Muscle of leg (tissue), 11 donors: Measurements from ENCODE around the gene PCDHGA4. TPM values are rescaled to one million over a fixed set of nuclear protein-coding genes. Genes with fewer than 3 reads are reported as not detected.
"Not testable (repeated sequence)": the region's sequence is repeated elsewhere in the genome, so short reads cannot be mapped to it uniquely, and the experiment has no call there.

Experiments used
- DNase-seq: peaks from one replicate; pipeline ENCODE4 v3.0.0; 2013
- H3K27ac ChIP-seq: one replicate; pipeline ENCODE4 v1.5.1; 2013; ENCODE audit warnings: mild to moderate bottlenecking, low read length, control low read depth
- H3K27me3 ChIP-seq: one replicate; pipeline ENCODE4 v1.6.1; 2013; ENCODE audit warnings: low read length; ENCODE audit not compliant: control insufficient read depth, insufficient read depth
- H3K36me3 ChIP-seq: one replicate; pipeline ENCODE4 v1.6.1; 2013; ENCODE audit warnings: low read length; ENCODE audit not compliant: control insufficient read depth, insufficient read depth
- H3K4me1 ChIP-seq: one replicate; pipeline ENCODE4 v1.6.1; 2013; ENCODE audit warnings: low read length; ENCODE audit not compliant: control insufficient read depth, insufficient read depth
- H3K4me3 ChIP-seq: one replicate; pipeline ENCODE4 v1.5.1; 2013; ENCODE audit warnings: low read length, control low read depth
- H3K9me3 ChIP-seq: replicated peaks from 2 replicates; pipeline ENCODE4 v1.6.1; 2013; ENCODE audit warnings: low read depth, low read length; ENCODE audit not compliant: control insufficient read depth
- WGBS: methylation state at CpG from one replicate; pipeline ENCODE4 v1.1.5; 2013; ENCODE audit warnings: missing lambda C conversion rate; ENCODE audit not compliant: insufficient coverage; 5-methylcytosine and 5-hydroxymethylcytosine counted together
- polyA plus RNA-seq, 8 donors: library from polyadenylated mRNA; unstranded; fragments of 120-200 nt; gene quantifications; one replicate each; pipeline versions ENCODE4 v1.2.1 to v1.2.3, GENCODE V29; 2013; ENCODE audit warnings: inconsistent platforms in 1 of 8, low replicate concordance in 1 of 8; ENCODE audit not compliant: insufficient read length in 8 of 8, insufficient read depth in 1 of 8
- total RNA-seq: library from RNA; stranded (reverse); fragments of 120-200 nt; gene quantifications from one replicate; pipeline ENCODE4 v1.2.4, GENCODE V29; 2013

PCDHGA4 gene
- total and polyA plus RNA-seq, 9 donors, result 0.71 to 2.2 (median 1.4) TPM

DNA sequence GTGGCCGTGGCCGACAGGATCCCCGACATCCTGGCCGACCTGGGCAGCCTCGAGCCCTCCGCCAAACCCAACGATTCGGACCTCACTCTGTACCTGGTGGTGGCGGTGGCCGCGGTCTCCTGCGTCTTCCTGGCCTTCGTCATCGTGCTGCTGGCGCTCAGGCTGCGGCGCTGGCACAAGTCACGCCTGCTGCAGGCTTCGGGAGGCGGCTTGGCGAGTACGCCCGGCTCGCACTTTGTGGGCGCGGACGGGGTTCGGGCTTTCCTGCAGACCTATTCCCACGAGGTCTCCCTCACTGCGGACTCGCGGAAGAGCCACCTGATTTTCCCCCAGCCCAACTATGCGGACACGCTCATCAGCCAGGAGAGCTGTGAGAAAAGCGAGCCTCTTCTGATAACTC, 8.8 kb upstream of the PCDHGA4 start:
- not testable (repeated sequence) for H3K4me1 ChIP-seq, H3K27me3 ChIP-seq, H3K4me3 ChIP-seq, H3K27ac ChIP-seq, H3K36me3 ChIP-seq, DNase-seq
- peaks cover 51% of the 10 kb centered on the region for H3K9me3 ChIP-seq
- 40% methylated on average over 1 of the region's 35 CpGs for WGBS

DNA sequence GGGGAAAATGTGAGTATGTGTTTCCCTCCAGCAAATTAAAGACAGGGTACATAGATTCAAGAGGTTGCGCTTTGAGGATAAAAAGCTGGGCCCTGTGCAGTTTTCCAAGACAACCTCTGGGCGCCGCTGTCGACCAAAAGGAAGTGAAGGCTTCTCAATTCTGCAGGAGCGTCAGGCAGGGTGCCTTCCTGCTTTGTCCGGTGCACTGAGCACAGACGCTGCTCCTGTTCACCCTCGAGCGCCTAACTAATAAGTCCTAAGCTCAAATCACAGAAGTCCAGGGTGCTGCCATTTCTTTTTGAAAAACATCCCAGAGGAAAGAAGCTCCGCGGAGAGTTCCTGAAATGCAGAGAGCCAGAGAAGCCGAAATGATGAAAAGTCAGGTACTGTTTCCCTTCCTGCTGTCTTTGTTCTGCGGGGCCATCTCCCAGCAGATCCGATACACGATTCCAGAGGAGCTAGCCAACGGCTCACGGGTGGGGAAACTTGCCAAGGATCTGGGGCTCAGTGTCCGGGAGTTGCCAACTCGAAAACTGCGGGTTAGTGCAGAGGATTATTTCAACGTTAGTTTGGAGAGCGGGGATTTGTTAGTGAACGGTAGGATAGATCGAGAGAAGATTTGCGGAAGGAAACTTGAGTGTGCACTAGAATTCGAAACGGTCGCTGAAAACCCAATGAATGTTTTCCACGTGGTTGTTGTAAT, 4.8 kb upstream of the PCDHGA4 start, which contains the start of gene PCDHGB1:
Gene PCDHGB1, plus strand, starts transcription at position 183 of the 703 bp plus-strand sequence. Its CDS starts 162 bp downstream, at position 345.
- no peaks in the 10 kb centered on the region for H3K4me1 ChIP-seq
- H3K27ac ChIP-seq, result no peak within 1 kb of the TSS
- H3K9me3 ChIP-seq, result peaks cover 45% of the 10 kb centered on the region
- no peak within 1 kb of the TSS for H3K4me3 ChIP-seq
- peaks cover 3% of the 10 kb centered on the region for H3K27me3 ChIP-seq
- peak; percentile 11 for DNase-seq
- H3K36me3 ChIP-seq, result no peaks in the 10 kb centered on the region
- 34% methylated on average over 27 of the region's 29 CpGs for WGBS

- Histone ChIP-seq H3K9me3 (peaks cover 52% of the 10 kb centered on the region), H3K4me1 (no peaks in the 10 kb centered on the region), H3K27ac (no peak overlapping the region), H3K27me3 (peaks cover 3% of the 10 kb centered on the region), H3K36me3 (no peaks in the 10 kb centered on the region), H3K4me3 (no peak overlapping the region)
- WGBS, result 47% methylated on average over 16 of the region's 36 CpGs
- no peak for DNase-seq
Measured at GRCh38 chr5:141351591-141351990, 3.2 kb upstream of the PCDHGA4 start.

DNA sequence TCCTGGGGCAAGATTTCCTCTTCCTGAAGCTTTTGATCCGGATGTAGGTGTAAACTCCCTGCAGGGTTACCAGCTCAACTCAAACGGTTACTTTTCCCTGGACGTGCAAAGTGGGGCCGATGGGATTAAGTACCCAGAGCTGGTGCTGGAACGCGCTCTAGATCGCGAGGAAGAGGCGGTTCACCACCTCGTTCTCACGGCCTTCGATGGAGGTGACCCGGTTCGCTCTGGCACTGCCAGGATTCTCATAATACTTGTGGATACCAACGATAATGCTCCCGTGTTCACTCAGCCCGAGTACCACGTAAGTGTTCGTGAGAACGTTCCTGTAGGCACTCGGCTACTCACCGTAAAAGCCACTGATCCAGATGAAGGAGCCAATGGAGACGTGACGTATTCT, 820 bp downstream of the PCDHGA4 start:
- WGBS, result 70% methylated on average over 22 of the region's 24 CpGs
- Histone ChIP-seq H3K4me1 (no peaks in the 10 kb centered on the region), H3K36me3 (no peaks in the 10 kb centered on the region), H3K27me3 (peaks cover 2% of the 10 kb centered on the region), H3K9me3 (peaks cover 60% of the 10 kb centered on the region), H3K4me3 (no peak overlapping the region), H3K27ac (no peak overlapping the region)
- DNase-seq, result no peak

- 75% methylated on average over 3 of the region's 5 CpGs for WGBS
- peaks cover 61% of the 10 kb centered on the region for H3K9me3 ChIP-seq
- no peak for DNase-seq
- no peak overlapping the region for H3K4me3 ChIP-seq
- H3K27me3 ChIP-seq, result peaks cover 2% of the 10 kb centered on the region
- no peaks in the 10 kb centered on the region for H3K4me1 ChIP-seq
- no peaks in the 10 kb centered on the region for H3K36me3 ChIP-seq
- no peak overlapping the region for H3K27ac ChIP-seq
Measured at GRCh38 chr5:141356133-141356532, 1.3 kb downstream of the PCDHGA4 start.

GRCh38 chr5:141356950-141357349, 2.1 kb downstream of the PCDHGA4 start:
- H3K27ac ChIP-seq, result no peak overlapping the region
- H3K4me1 ChIP-seq, result no peaks in the 10 kb centered on the region
- H3K36me3 ChIP-seq, result no peaks in the 10 kb centered on the region
- WGBS, result 67% methylated on average over 19 of the region's 19 CpGs
- H3K9me3 ChIP-seq, result peaks cover 61% of the 10 kb centered on the region
- H3K4me3 ChIP-seq, result no peak overlapping the region
- no peaks in the 10 kb centered on the region for H3K27me3 ChIP-seq
- no peak for DNase-seq

DNA sequence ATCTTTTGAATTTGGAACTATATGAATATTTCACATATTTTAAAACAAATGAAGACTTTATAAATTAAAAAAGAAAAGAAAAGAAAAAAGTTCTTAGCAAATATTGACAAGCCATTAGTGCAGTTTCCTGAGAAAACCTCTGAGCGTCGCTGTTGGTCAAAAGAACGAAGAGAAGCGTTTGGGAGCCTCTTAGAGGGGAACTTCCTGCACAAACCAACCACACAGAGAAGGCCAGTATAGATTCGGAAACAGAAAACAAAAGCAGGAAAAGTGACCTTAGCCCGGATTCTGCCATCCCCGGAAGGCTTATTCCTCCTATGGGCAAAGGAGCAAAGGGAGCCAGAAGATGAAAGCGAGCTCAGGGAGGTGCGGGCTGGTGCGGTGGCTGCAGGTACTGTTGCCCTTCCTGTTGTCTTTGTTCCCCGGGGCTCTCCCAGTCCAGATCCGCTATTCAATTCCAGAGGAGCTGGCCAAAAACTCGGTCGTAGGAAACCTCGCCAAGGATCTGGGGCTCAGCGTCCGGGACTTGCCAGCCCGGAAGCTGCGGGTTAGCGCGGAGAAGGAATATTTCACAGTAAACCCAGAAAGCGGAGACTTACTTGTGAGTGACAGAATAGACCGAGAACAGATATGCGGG, 5.1 kb downstream of the PCDHGA4 start, which contains the start of gene PCDHGB2:
Gene PCDHGB2, plus strand, starts transcription at position 205 of the 637 bp plus-strand sequence. Its CDS starts 142 bp downstream, at position 347.
- peak within 1 kb of the TSS; percentile 18 for H3K4me3 ChIP-seq
- 22% methylated on average over 16 of the region's 24 CpGs for WGBS
- DNase-seq, result peak; percentile 14
- H3K36me3 ChIP-seq, result no peaks in the 10 kb centered on the region
- H3K9me3 ChIP-seq, result peaks cover 74% of the 10 kb centered on the region
- no peaks in the 10 kb centered on the region for H3K4me1 ChIP-seq
- H3K27ac ChIP-seq, result no peak within 1 kb of the TSS
- peaks cover 10% of the 10 kb centered on the region for H3K27me3 ChIP-seq

DNA sequence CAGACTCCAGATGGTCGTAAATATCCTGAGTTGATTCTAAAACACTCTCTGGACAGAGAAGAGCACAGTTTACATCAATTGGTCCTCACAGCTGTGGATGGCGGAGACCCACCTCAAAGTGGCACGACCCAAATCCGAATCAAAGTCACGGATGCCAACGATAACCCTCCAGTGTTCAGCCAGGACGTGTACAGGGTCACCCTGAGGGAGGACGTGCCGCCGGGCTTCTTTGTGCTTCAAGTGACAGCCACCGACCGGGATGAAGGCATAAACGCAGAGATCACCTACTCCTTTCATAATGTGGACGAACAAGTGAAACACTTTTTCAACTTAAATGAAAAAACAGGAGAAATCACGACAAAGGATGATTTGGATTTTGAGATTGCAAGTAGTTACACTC, 5.9 kb downstream of the PCDHGA4 start:
- 50% methylated on average over 8 of the region's 15 CpGs for WGBS
- H3K9me3 ChIP-seq, result peaks cover 78% of the 10 kb centered on the region
- no peak overlapping the region for H3K27ac ChIP-seq
- H3K27me3 ChIP-seq, result peaks cover 14% of the 10 kb centered on the region
- no peaks in the 10 kb centered on the region for H3K4me1 ChIP-seq
- H3K4me3 ChIP-seq, result no peak overlapping the region
- no peak for DNase-seq
- no peaks in the 10 kb centered on the region for H3K36me3 ChIP-seq

DNA sequence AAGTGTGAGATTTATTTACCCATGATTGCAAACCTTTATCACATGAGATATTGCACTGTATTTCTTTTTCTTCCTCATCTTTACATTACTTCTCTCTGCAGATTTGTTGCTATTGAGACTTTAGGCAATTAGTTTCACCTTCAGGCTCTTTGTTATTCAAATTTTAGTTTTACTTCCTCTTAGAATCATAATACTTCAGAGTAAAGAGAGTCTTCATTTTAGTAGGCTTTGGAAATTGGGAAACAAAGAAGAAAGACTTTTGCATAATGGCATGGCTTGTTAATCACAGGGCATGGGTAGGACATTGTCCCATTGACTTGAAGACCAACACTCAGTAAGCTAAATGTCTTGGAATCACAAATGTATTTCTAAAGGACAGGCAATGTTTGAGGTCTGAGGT, 7.9 kb downstream of the PCDHGA4 start:
- no peaks in the 10 kb centered on the region for H3K4me1 ChIP-seq
- peaks cover 14% of the 10 kb centered on the region for H3K27me3 ChIP-seq
- peaks cover 69% of the 10 kb centered on the region for H3K9me3 ChIP-seq
- H3K27ac ChIP-seq, result no peak overlapping the region
- H3K36me3 ChIP-seq, result no peaks in the 10 kb centered on the region
- H3K4me3 ChIP-seq, result no peak overlapping the region
- DNase-seq, result no peak

GRCh38 chr5:141363952-141364660, 9.3 kb downstream of the PCDHGA4 start, which contains the start of gene PCDHGA5:
Gene PCDHGA5, plus strand, starts transcription at chr5:141364162. Its CDS starts 169 bp downstream, at chr5:141364331.
- Histone ChIP-seq H3K9me3 (peaks cover 63% of the 10 kb centered on the region), H3K4me3 (peak within 1 kb of the TSS; percentile 8), H3K4me1 (no peaks in the 10 kb centered on the region), H3K36me3 (no peaks in the 10 kb centered on the region), H3K27ac (no peak within 1 kb of the TSS), H3K27me3 (peaks cover 14% of the 10 kb centered on the region)
- 14% methylated on average over 27 of the region's 34 CpGs for WGBS
- peak; percentile 22 for DNase-seq
